ENCODE measurements around the gene MRPS5.

DNA sequence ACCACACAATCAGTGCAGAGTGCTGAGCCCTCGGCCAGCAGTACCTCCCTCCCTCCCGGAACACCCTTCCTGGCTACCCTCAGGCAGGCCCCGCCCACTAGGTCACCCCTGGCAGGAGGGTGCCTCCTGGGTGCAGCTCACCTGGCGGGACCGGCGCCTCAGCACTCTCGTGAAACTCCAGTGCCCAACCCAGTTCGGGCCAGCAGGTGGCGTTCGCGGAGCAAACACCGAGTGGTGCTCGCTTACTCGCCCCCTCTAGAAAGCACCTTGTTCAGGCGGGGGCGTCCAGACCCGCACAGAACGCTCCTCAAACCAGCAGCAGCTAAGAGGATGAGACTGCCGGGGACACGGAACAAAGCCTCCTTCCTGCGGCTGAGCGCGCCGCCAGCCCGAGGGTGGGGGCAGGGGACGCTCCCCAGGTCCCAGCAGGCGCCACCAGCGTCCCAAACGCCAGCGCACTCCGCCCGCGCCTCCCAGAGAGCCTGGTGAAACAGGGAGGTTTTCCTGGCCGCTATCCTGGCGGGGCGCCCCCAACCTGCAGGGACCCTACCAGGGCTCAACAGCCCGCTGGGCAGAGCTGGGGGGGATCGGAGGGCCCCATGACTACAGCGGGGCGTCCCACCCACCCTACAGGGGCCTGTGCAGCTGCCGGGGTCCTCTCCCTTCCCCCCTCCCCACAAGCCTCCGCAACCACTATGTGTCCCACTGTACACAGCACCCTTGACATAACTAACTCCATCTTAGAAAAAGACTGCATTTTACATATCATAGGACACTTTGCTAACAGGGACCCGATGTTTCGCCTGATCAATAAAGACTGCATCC lies 44.7 kb downstream of the MRPS5 start:
- TF ChIP-seq, protein P1, sequence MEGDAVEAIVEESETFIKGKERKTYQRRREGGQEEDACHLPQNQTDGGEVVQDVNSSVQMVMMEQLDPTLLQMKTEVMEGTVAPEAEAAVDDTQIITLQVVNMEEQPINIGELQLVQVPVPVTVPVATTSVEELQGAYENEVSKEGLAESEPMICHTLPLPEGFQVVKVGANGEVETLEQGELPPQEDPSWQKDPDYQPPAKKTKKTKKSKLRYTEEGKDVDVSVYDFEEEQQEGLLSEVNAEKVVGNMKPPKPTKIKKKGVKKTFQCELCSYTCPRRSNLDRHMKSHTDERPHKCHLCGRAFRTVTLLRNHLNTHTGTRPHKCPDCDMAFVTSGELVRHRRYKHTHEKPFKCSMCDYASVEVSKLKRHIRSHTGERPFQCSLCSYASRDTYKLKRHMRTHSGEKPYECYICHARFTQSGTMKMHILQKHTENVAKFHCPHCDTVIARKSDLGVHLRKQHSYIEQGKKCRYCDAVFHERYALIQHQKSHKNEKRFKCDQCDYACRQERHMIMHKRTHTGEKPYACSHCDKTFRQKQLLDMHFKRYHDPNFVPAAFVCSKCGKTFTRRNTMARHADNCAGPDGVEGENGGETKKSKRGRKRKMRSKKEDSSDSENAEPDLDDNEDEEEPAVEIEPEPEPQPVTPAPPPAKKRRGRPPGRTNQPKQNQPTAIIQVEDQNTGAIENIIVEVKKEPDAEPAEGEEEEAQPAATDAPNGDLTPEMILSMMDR (IDR thresholded peaks at IDR 0.05; ENCODE audit: insufficient read depth, low read length) = peak; percentile 46
- no peak for TF ChIP-seq POLR2AphosphoS5 (IDR thresholded peaks at IDR 0.05; ENCODE audit: low read depth)
- TF ChIP-seq GABPA (IDR thresholded peaks at IDR 0.05; ENCODE audit: low read depth) = no peak

Data from HL-60 (cell line).